Osteoblast (primary cell): ENCODE measurements around the gene TMSB4X. TPM values are rescaled to one million over a fixed set of nuclear protein-coding genes. Genes with fewer than 3 reads are reported as not detected.
"Not testable (repeated sequence)": the region's sequence is repeated elsewhere in the genome, so short reads cannot be mapped to it uniquely, and the experiment has no call there.

ENCODE experiments used
- DNase-seq: peaks from one replicate; pipeline ENCODE4 v3.0.0; 2011; ENCODE audit warnings: low spot score, mixed read lengths; ENCODE audit not compliant: insufficient read length; ENCODE audit errors: missing footprints
- H2AFZ ChIP-seq: 2 replicates; pipeline ENCODE4 v1.6.0; 2011; ENCODE audit warnings: mild to moderate bottlenecking, low read length
- H3K27ac ChIP-seq: 2 replicates; pipeline ENCODE4 v1.5.1; 2011; ENCODE audit warnings: mild to moderate bottlenecking, low read depth, low read length, moderate library complexity
- H3K27me3 ChIP-seq: 2 replicates; pipeline ENCODE4 v1.6.0; 2012; ENCODE audit warnings: mild to moderate bottlenecking, control low read depth, inconsistent platforms, low read length, moderate library complexity; ENCODE audit not compliant: insufficient read depth
- H3K36me3 ChIP-seq: 2 replicates; pipeline ENCODE4 v1.5.1; 2011; ENCODE audit warnings: mild to moderate bottlenecking, low read length, control low read depth, moderate library complexity; ENCODE audit not compliant: insufficient read depth
- H3K4me1 ChIP-seq: 2 replicates; pipeline ENCODE4 v1.5.1; 2011; ENCODE audit warnings: mild to moderate bottlenecking, low read length, control low read depth, moderate library complexity; ENCODE audit not compliant: insufficient read depth
- H3K4me2 ChIP-seq: 2 replicates; pipeline ENCODE4 v1.6.0; 2011; ENCODE audit warnings: mild to moderate bottlenecking, low read length; ENCODE audit not compliant: insufficient read depth
- H3K4me3 ChIP-seq: fragments of 200-600 bp; sonication (generic); 3 replicates; pipeline ENCODE4 v1.5.1; 2012; ENCODE audit warnings: mild to moderate bottlenecking, low read length, inconsistent platforms; ENCODE audit not compliant: insufficient read depth
- H3K79me2 ChIP-seq: 2 replicates; pipeline ENCODE4 v1.6.0; 2012; ENCODE audit warnings: mild to moderate bottlenecking, low read length, control low read depth, inconsistent platforms; ENCODE audit not compliant: insufficient read depth
- H3K9me3 ChIP-seq: 2 replicates; pipeline ENCODE4 v1.5.1; 2011; ENCODE audit warnings: low read depth, low read length, control low read depth
- H4K20me1 ChIP-seq: 2 replicates; pipeline ENCODE4 v1.6.0; 2012; ENCODE audit warnings: mild to moderate bottlenecking, low read length, control low read depth; ENCODE audit not compliant: insufficient read depth
- CTCF ChIP-seq: IDR thresholded peaks from 2 replicates; pipeline ENCODE4 v1.5.1; 2011; ENCODE audit warnings: mild to moderate bottlenecking, low read depth, low read length, moderate library complexity; ENCODE audit errors: extremely low read depth
- total RNA-seq: library from RNA; depleted of rRNA; stranded (reverse); fragments of >200 nt; gene quantifications from 2 replicates; pipeline ENCODE4 v1.2.3, GENCODE V29; 2012

TMSB4X gene
- total RNA-seq, 1 donor = 5,120 TPM

- Histone ChIP-seq H3K4me3 (no peak overlapping the region), H3K36me3 (no peaks in the 10 kb centered on the region), H3K27ac (no peak overlapping the region), H3K79me2 (no peaks in the 10 kb centered on the region), H3K27me3 (no peaks in the 10 kb centered on the region), H3K9me3 (no peaks in the 10 kb centered on the region), H3K4me1 (peaks cover 15% of the 10 kb centered on the region), H4K20me1 (no peaks in the 10 kb centered on the region), H2AFZ (no peak overlapping the region), H3K4me2 (no peak overlapping the region)
- DNase-seq = no peak
- TF ChIP-seq CTCF = no peak
Observed at GRCh38 chrX:12958461-12958860, 16.4 kb upstream of the TMSB4X start.

GRCh38 chrX:12961196-12961718 lies 13.7 kb upstream of the TMSB4X start:
- no peaks in the 10 kb centered on the region for H3K27me3 ChIP-seq
- H3K36me3 ChIP-seq = no peaks in the 10 kb centered on the region
- H3K4me1 ChIP-seq = peaks cover 9% of the 10 kb centered on the region
- no peak for TF ChIP-seq CTCF
- H3K4me2 ChIP-seq = no peak overlapping the region
- no peak overlapping the region for H3K27ac ChIP-seq
- no peaks in the 10 kb centered on the region for H4K20me1 ChIP-seq
- no peak for DNase-seq
- H3K4me3 ChIP-seq = no peak overlapping the region
- no peaks in the 10 kb centered on the region for H3K79me2 ChIP-seq
- H3K9me3 ChIP-seq = no peaks in the 10 kb centered on the region
- no peak overlapping the region for H2AFZ ChIP-seq

- Histone ChIP-seq H3K36me3 (no peaks in the 10 kb centered on the region), H3K9me3 (no peaks in the 10 kb centered on the region), H4K20me1 (no peaks in the 10 kb centered on the region), H3K27me3 (no peaks in the 10 kb centered on the region), H3K4me3 (no peak overlapping the region), H3K4me2 (no peak overlapping the region), H3K4me1 (peaks cover under 1% of the 10 kb centered on the region), H3K79me2 (no peaks in the 10 kb centered on the region), H2AFZ (no peak overlapping the region), H3K27ac (no peak overlapping the region)
- TF ChIP-seq CTCF = no peak
- no peak for DNase-seq
Observed at GRCh38 chrX:12962041-12962504, 12.8 kb upstream of the TMSB4X start.

GRCh38 chrX:12963210-12963850 lies 11.6 kb upstream of the TMSB4X start:
- not testable (repeated sequence) for H3K4me3 ChIP-seq, H3K4me2 ChIP-seq, DNase-seq, H4K20me1 ChIP-seq, H3K9me3 ChIP-seq, H3K27ac ChIP-seq, H3K4me1 ChIP-seq, H2AFZ ChIP-seq, H3K27me3 ChIP-seq, H3K36me3 ChIP-seq, H3K79me2 ChIP-seq
